Measurements from ENCODE around the gene SGTA.
"Not testable (repeated sequence)": the region's sequence is repeated elsewhere in the genome, so short reads cannot be mapped to it uniquely, and the experiment has no call there.

SGTA gene
- total RNA-seq = 22.5 to 36.3 (median 30.8) reads per million in 4 donors

GRCh38 chr19:2782936-2783780 is at the start of gene SGTA:
Gene SGTA (minus strand): TSS chr19:2783273. CDS start chr19:2769068, 14,205 bp downstream.
- peak; percentile 90 to 98 (median 95) for DNase-seq

GRCh38 chr19:2827840-2828489 is 44.9 kb upstream of the SGTA start:
- DNase-seq = no peak

GRCh38 chr19:2827022-2827421 is 43.9 kb upstream of the SGTA start:
- no peak for DNase-seq

GRCh38 chr19:2824129-2824528 is 41.1 kb upstream of the SGTA start:
- no peak for DNase-seq

GRCh38 chr19:2823646-2824045 is 40.6 kb upstream of the SGTA start:
- DNase-seq = no peak

- DNase-seq = no peak
These were observed 39.8 kb upstream of the SGTA start for GRCh38 chr19:2822846-2823245.

GRCh38 chr19:2820112-2820702 is 37.1 kb upstream of the SGTA start:
- peak in 1 of 5 donors; percentile 3 for DNase-seq

GRCh38 chr19:2819540-2820111 is 36.6 kb upstream of the SGTA start, which contains the start of gene ZNF554:
Gene ZNF554 (plus strand): TSS chr19:2819868. CDS start chr19:2820072, 204 bp downstream.
- peak; percentile 96 to 99 (median 97) for DNase-seq

- DNase-seq = not testable (repeated sequence)
These were observed 34.3 kb upstream of the SGTA start for GRCh38 chr19:2817237-2817829.

- DNase-seq = no peak
These were observed 33.6 kb upstream of the SGTA start for GRCh38 chr19:2816641-2817040.

GRCh38 chr19:2815923-2816322 is 32.9 kb upstream of the SGTA start:
- DNase-seq = no peak

GRCh38 chr19:2815191-2815614 is 32.1 kb upstream of the SGTA start:
- DNase-seq = no peak

- no peak for DNase-seq
These were observed 31.4 kb upstream of the SGTA start for GRCh38 chr19:2814426-2814825.

GRCh38 chr19:2813235-2814160 is 30.4 kb upstream of the SGTA start:
- DNase-seq = no peak

GRCh38 chr19:2812414-2813234 is 29.6 kb upstream of the SGTA start:
- DNase-seq = no peak

- no peak for DNase-seq
These were observed 28.8 kb upstream of the SGTA start for GRCh38 chr19:2811735-2812413.

- DNase-seq = no peak
These were observed 28.2 kb upstream of the SGTA start for GRCh38 chr19:2811221-2811722.

GRCh38 chr19:2810141-2811091 is 27.3 kb upstream of the SGTA start:
- DNase-seq = no peak

Measured in T-helper 1 cell (primary cell).